B cell (primary cell): Measurements from ENCODE around the gene CTNNA3. TPM values are rescaled to one million over a fixed set of nuclear protein-coding genes. Genes with fewer than 3 reads are reported as not detected.

Experiments
- ATAC-seq: fragments of 200-7000 bp; cut with Tn5 transposase; one replicate; pipeline ENCODE4 v1.10.0; 2021; ENCODE audit warnings: low read depth, mild to moderate bottlenecking, moderate number of reproducible peaks, moderate library complexity
- CTCF ChIA-PET: fragments of 350-600 bp; sonication (Branson Sonifier 250); formaldehyde crosslinking; loops from one replicate; lab custom pipeline; 2021; ENCODE audit warnings: antibody characterized with exemption, inconsistent platforms; lab: Charles Lee
- POLR2A ChIA-PET: fragments of 350-600 bp; sonication (Branson Sonifier 250); formaldehyde crosslinking; loops from one replicate; lab custom pipeline; 2021; ENCODE audit warnings: antibody characterized with exemption; lab: Charles Lee
- DNase-seq: peaks from one replicate; pipeline ENCODE4 v3.0.0; 2013
- H2AFZ ChIP-seq: 2 replicates; pipeline ENCODE4 v1.6.1; 2012; ENCODE audit warnings: mild to moderate bottlenecking, low read depth, low read length; ENCODE audit not compliant: insufficient read depth, poor library complexity, severe bottlenecking
- H3K27ac ChIP-seq, 2 donors: 1 replicate in 1 of 2; 2 replicates in 1 of 2; pipeline ENCODE4 v1.5.1; 2012 to 2013; ENCODE audit warnings: low read length in 2 of 2, mild to moderate bottlenecking in 2 of 2, moderate library complexity in 1 of 2
- H3K27me3 ChIP-seq, 4 experiments: fragments of 200-600 bp in 1 of 4; sonication (generic) in 1 of 4; replicated peaks in 1 of 4; 1 replicate in 2 of 4; 2 replicates in 2 of 4; pipeline versions ENCODE4 v1.6.1 to v1.7.0; 2013 to 2016; ENCODE audit warnings: low read length in 3 of 4, mild to moderate bottlenecking in 2 of 4, mixed read lengths in 1 of 4, moderate library complexity in 1 of 4; ENCODE audit not compliant: insufficient read depth in 4 of 4, control insufficient read depth in 3 of 4; ENCODE audit errors: control extremely low read depth in 1 of 4
- H3K36me3 ChIP-seq, 2 experiments: replicated peaks in 1 of 2; 1 replicate in 1 of 2; 2 replicates in 1 of 2; pipeline versions ENCODE4 v1.6.1 to v1.7.1; 2013; ENCODE audit warnings: low read length in 1 of 2; ENCODE audit not compliant: insufficient read depth in 2 of 2, control insufficient read depth in 1 of 2; ENCODE audit errors: control extremely low read depth in 1 of 2, extremely low read depth in 1 of 2
- H3K4me1 ChIP-seq, 2 donors: fragments of 200-600 bp in 1 of 2; sonication (generic) in 1 of 2; 1 replicate in 1 of 2; 2 replicates in 1 of 2; pipeline versions ENCODE4 v1.5.1 to v1.6.1; 2013 to 2017; ENCODE audit warnings: low read length in 2 of 2; ENCODE audit not compliant: control insufficient read depth in 2 of 2, insufficient read depth in 2 of 2
- H3K4me2 ChIP-seq: replicated peaks from 2 replicates; pipeline ENCODE3; 2012; ENCODE audit warnings: mild to moderate bottlenecking, low read depth, low read length; ENCODE audit not compliant: poor library complexity, severe bottlenecking
- H3K4me3 ChIP-seq, 5 experiments: fragments of 200-600 bp in 1 of 5; sonication (generic) in 1 of 5; 1 replicate in 3 of 5; 2 replicates in 2 of 5; pipeline versions ENCODE4 v1.5.1 to v1.7.0; 2011 to 2016; ENCODE audit warnings: low read length in 4 of 5, mild to moderate bottlenecking in 4 of 5, low read depth in 2 of 5, control low read depth in 1 of 5, moderate library complexity in 1 of 5; ENCODE audit not compliant: insufficient read depth in 1 of 5; ENCODE audit errors: control extremely low read depth in 1 of 5, extremely low read depth in 1 of 5
- H3K79me2 ChIP-seq: fragments of 200-600 bp; sonication (generic); one replicate; pipeline ENCODE4 v1.6.0; 2016; ENCODE audit warnings: low read length; ENCODE audit not compliant: control insufficient read depth, insufficient read depth
- H3K9ac ChIP-seq: fragments of 200-600 bp; sonication (generic); 2 replicates; pipeline ENCODE4 v1.6.1; 2017; ENCODE audit warnings: mild to moderate bottlenecking, low read length, moderate library complexity
- H3K9me3 ChIP-seq, 3 donors: one replicate each; pipeline versions ENCODE4 v1.6.1 to v1.7.1; 2013; ENCODE audit warnings: low read length in 2 of 3; ENCODE audit not compliant: control insufficient read depth in 2 of 3, insufficient read depth in 1 of 3; ENCODE audit errors: control extremely low read depth in 1 of 3
- H4K20me1 ChIP-seq: 2 replicates; pipeline ENCODE4 v1.6.0; 2012; ENCODE audit warnings: mild to moderate bottlenecking, low read length; ENCODE audit not compliant: insufficient read depth, control insufficient read depth, poor library complexity, severe bottlenecking
- H3K27ac Mint-ChIP-seq: one replicate; pipeline ENCODE4 v1.8.0; 2021; ENCODE audit warnings: mixed read lengths
- H3K27me3 Mint-ChIP-seq: one replicate; pipeline ENCODE4 v1.8.0; 2021; ENCODE audit warnings: mixed read lengths
- H3K4me1 Mint-ChIP-seq: one replicate; pipeline ENCODE4 v1.8.0; 2021; ENCODE audit warnings: mixed read lengths
- H3K4me3 Mint-ChIP-seq: one replicate; pipeline ENCODE4 v1.8.0; 2021; ENCODE audit warnings: mixed read lengths
- H3K9me3 Mint-ChIP-seq: one replicate; pipeline ENCODE4 v1.8.0; 2022; ENCODE audit warnings: mixed read lengths; ENCODE audit not compliant: insufficient read depth
- CTCF ChIP-seq: fragments of 200-600 bp; IDR thresholded peaks from one replicate; pipeline ENCODE4 v1.8.0; 2022; ENCODE audit warnings: antibody characterized with exemption, mild to moderate bottlenecking
- EZH2 ChIP-seq: IDR thresholded peaks from 2 replicates; pipeline ENCODE4 v1.6.1; 2012; ENCODE audit warnings: borderline replicate concordance, low read depth, mild to moderate bottlenecking, moderate library complexity, low read length; ENCODE audit not compliant: insufficient read depth, poor library complexity, severe bottlenecking
- WGBS: methylation state at CpG from one replicate; pipeline ENCODE4 v1.1.5; 2013; ENCODE audit warnings: missing lambda C conversion rate; ENCODE audit not compliant: insufficient coverage; 5-methylcytosine and 5-hydroxymethylcytosine counted together
- intact Hi-C: fragments of 100-400 bp; cut with micrococcal nuclease; formaldehyde crosslinking; loops from one replicate; pipeline ENCODE4 v1.10.0; 2022
- polyA plus RNA-seq: library from polyadenylated mRNA; depleted of rRNA; stranded (reverse); fragments of >200 nt; gene quantifications from 2 replicates; pipeline ENCODE4 v1.2.3, GENCODE V29; 2012
- total RNA-seq, 2 donors: library from RNA; stranded (reverse); fragments of 120-200 nt in 1 of 2; gene quantifications; 1 replicate in 1 of 2; 2 replicates in 1 of 2; pipeline versions ENCODE4 v1.2.3 to v1.2.4, GENCODE V29; 2013 to 2022

Gene CTNNA3
- total and polyA plus RNA-seq, 2 donors (not counting 1 experiment from before 2014, with no cell fraction given) = 0.01 TPM; not detected in 1

DNA sequence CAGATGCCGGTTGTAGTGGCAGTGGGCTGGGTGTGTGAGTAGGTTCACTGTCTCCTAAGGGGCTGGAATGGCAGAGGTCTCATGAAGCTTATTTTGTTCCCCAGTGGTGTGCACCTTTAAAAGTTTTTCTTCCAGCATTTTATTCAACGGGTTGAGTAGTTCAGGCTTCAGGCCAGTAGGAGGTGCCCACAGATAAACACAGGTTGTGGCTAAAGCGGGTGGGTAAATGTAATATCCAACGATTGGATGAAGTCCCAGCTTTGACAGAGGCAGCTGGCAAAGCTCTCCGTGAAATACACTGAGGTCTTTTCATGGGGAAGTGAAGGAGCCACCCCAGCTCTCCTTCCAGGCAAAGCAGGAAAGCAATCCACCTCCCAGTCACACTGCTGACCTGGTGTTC, 1109.9 kb downstream of the CTNNA3 start:
- WGBS = 42% methylated on average over 5 of the region's 5 CpGs
- Histone ChIP-seq H3K79me2 (no peaks in the 10 kb centered on the region), H3K4me2 (no peak overlapping the region), H3K9me3 (peaks cover 0 to 7% (median 0%) of the 10 kb centered on the region in 3 donors), H3K36me3 (no peaks in the 10 kb centered on the region), H4K20me1 (no peaks in the 10 kb centered on the region), H3K9ac (no peak overlapping the region), H3K27ac (no peak overlapping the region), H3K27me3 (no peaks in the 10 kb centered on the region), H3K4me3 (no peak overlapping the region), H3K4me1 (no peaks in the 10 kb centered on the region), H2AFZ (no peak overlapping the region)
- Mint-ChIP-seq H3K4me3 (no peak overlapping the region), H3K9me3 (no peaks in the 10 kb centered on the region), H3K27me3 (no peaks in the 10 kb centered on the region), H3K4me1 (no peaks in the 10 kb centered on the region), H3K27ac (no peak overlapping the region)
- intact Hi-C loops = no loop called here
- ChIA-PET CTCF (no interaction called here), POLR2A (no interaction called here)
- ATAC-seq = no peak
- no peak for DNase-seq
- TF ChIP-seq CTCF (no peak), EZH2 (no peak)

GRCh38 chr10:66575251-66575855, 1120.6 kb downstream of the CTNNA3 start:
- H3K27me3 ChIP-seq = no peaks in the 10 kb centered on the region
- ChIA-PET CTCF (no interaction called here), POLR2A (no interaction called here)
- ATAC-seq (no peak), DNase-seq (no peak)
- H3K27ac ChIP-seq = no peak overlapping the region
- Mint-ChIP-seq H3K27me3 (no peaks in the 10 kb centered on the region), H3K4me1 (no peaks in the 10 kb centered on the region), H3K4me3 (no peak overlapping the region), H3K27ac (no peak overlapping the region), H3K9me3 (no peaks in the 10 kb centered on the region)
- intact Hi-C loops = no loop called here
- H3K9ac ChIP-seq = no peak overlapping the region
- 86% methylated on average over 2 of the region's 2 CpGs for WGBS
- no peaks in the 10 kb centered on the region for H3K4me1 ChIP-seq
- H3K4me2 ChIP-seq = no peak overlapping the region
- H3K4me3 ChIP-seq = no peak overlapping the region
- no peaks in the 10 kb centered on the region for H3K36me3 ChIP-seq
- no peaks in the 10 kb centered on the region for H4K20me1 ChIP-seq
- TF ChIP-seq CTCF (no peak), EZH2 (no peak)
- peaks cover 0 to under 1% (median 0%) of the 10 kb centered on the region in 3 donors for H3K9me3 ChIP-seq
- H3K79me2 ChIP-seq = no peaks in the 10 kb centered on the region
- no peak overlapping the region for H2AFZ ChIP-seq
